Keratinocyte (primary cell): ENCODE measurements around the gene LONP1. TPM values are rescaled to one million over a fixed set of nuclear protein-coding genes. Genes with fewer than 3 reads are reported as not detected.

Source experiments
- DNase-seq: peaks from one replicate; pipeline ENCODE4 v3.0.0-alpha.2; 2011; ENCODE audit warnings: low read depth, missing footprints, low spot score
- FAIRE-seq: peaks from 2 replicates; lab custom pipeline; 2011; peaks lifted over from hg19 to GRCh38; lab: Jason Lieb, UNC
- H2AFZ ChIP-seq: 2 replicates; pipeline ENCODE4 v1.6.0; 2012; ENCODE audit warnings: low read length, control low read depth, inconsistent platforms; ENCODE audit not compliant: control insufficient read depth
- H3K27ac ChIP-seq: 2 replicates; pipeline ENCODE4 v1.5.1; 2011; ENCODE audit warnings: low read length; ENCODE audit not compliant: control insufficient read depth, insufficient read depth
- H3K27me3 ChIP-seq: 3 replicates; pipeline ENCODE4 v1.6.0; 2011; ENCODE audit warnings: low read length; ENCODE audit not compliant: control insufficient read depth, insufficient read depth; ENCODE audit errors: extremely low read depth
- H3K36me3 ChIP-seq, 2 experiments: 2 replicates in 1 of 2; 3 replicates in 1 of 2; pipeline ENCODE4 v1.5.1; 2011; ENCODE audit warnings: low read length in 2 of 2, mild to moderate bottlenecking in 1 of 2; ENCODE audit not compliant: control insufficient read depth in 2 of 2, insufficient read depth in 2 of 2; ENCODE audit errors: extremely low read depth in 1 of 2
- H3K4me1 ChIP-seq: 3 replicates; pipeline ENCODE4 v1.5.1; 2011; ENCODE audit warnings: low read length; ENCODE audit not compliant: control insufficient read depth, insufficient read depth; ENCODE audit errors: extremely low read depth
- H3K4me2 ChIP-seq: 3 replicates; pipeline ENCODE4 v1.6.0; 2011; ENCODE audit warnings: low read depth, low read length; ENCODE audit not compliant: control insufficient read depth, insufficient read depth; ENCODE audit errors: extremely low read depth
- H3K4me3 ChIP-seq, 3 experiments: fragments of 200-600 bp in 1 of 3; sonication (generic) in 1 of 3; 2 replicates in 2 of 3; 3 replicates in 1 of 3; pipeline ENCODE4 v1.5.1; 2011 to 2016; ENCODE audit warnings: low read length in 3 of 3, mild to moderate bottlenecking in 3 of 3, control low read depth in 2 of 3, inconsistent platforms in 1 of 3, low read depth in 1 of 3, mixed read lengths in 1 of 3, mixed run types in 1 of 3, moderate library complexity in 1 of 3; ENCODE audit not compliant: control insufficient read depth in 2 of 3, insufficient read depth in 2 of 3; ENCODE audit errors: extremely low read depth in 1 of 3
- H3K79me2 ChIP-seq: 2 replicates; pipeline ENCODE4 v1.6.0; 2012; ENCODE audit warnings: low read length; ENCODE audit not compliant: control insufficient read depth, insufficient read depth
- H3K9ac ChIP-seq: 3 replicates; pipeline ENCODE4 v1.6.0; 2011; ENCODE audit warnings: low read length; ENCODE audit not compliant: control insufficient read depth, insufficient read depth; ENCODE audit errors: extremely low read depth
- H3K9me1 ChIP-seq: 3 replicates; pipeline ENCODE4 v1.6.0; 2011; ENCODE audit warnings: low read length; ENCODE audit not compliant: control insufficient read depth, insufficient read depth; ENCODE audit errors: extremely low read depth
- H3K9me3 ChIP-seq: 2 replicates; pipeline ENCODE4 v1.5.1; 2012; ENCODE audit warnings: low read depth, low read length; ENCODE audit not compliant: control insufficient read depth
- H4K20me1 ChIP-seq: 3 replicates; pipeline ENCODE4 v1.6.0; 2011; ENCODE audit warnings: low read length; ENCODE audit not compliant: control insufficient read depth, insufficient read depth; ENCODE audit errors: extremely low read depth
- EZH2 ChIP-seq: IDR thresholded peaks from one replicate; pipeline ENCODE4 v1.6.1; 2012; ENCODE audit warnings: inconsistent platforms, mild to moderate bottlenecking, low read length, moderate library complexity
- dilution Hi-C: fragments of 300-500 bp; cut with MboI; formaldehyde crosslinking; loops from one replicate; pipeline ENCODE4 v1.7.0; 2020; ENCODE audit warnings: low sequenced_read_pairs; ENCODE audit not compliant: extremely low pct_ligation_motif_present
- polyA plus RNA-seq, 5 experiments: library from polyadenylated mRNA; depleted of rRNA in 3 of 5; stranded (reverse) in 3 of 5; stranded (forward) in 1 of 5; unstranded in 1 of 5; fragments of >200 nt; gene quantifications; 1 replicate in 1 of 5; 2 replicates in 3 of 5; 3 replicates in 1 of 5; pipeline versions ENCODE4 v1.2.1 to v1.2.3, GENCODE V29; 2011 to 2012; ENCODE audit warnings: missing spikeins in 2 of 5, low read depth in 1 of 5, low replicate concordance in 1 of 5
- TF ChIP-seq, protein P1 (sequence below), 3 experiments: IDR thresholded peaks in 1 of 3; conservative IDR thresholded peaks in 1 of 3; optimal IDR thresholded peaks in 1 of 3; 2 replicates in 2 of 3; 3 replicates in 1 of 3; pipeline versions ENCODE3 to v1.5.1; 2011; ENCODE audit warnings: low read length in 3 of 3, mild to moderate bottlenecking in 3 of 3, moderate library complexity in 2 of 3, control low read depth in 1 of 3, inconsistent platforms in 1 of 3; ENCODE audit not compliant: insufficient read depth in 2 of 3; ENCODE audit errors: extremely low read depth in 1 of 3

LONP1 gene
- polyA plus RNA-seq, 1 donor (not counting 4 experiments of a cell fraction or from before 2014, with no cell fraction given): 24.2 TPM

DNA sequence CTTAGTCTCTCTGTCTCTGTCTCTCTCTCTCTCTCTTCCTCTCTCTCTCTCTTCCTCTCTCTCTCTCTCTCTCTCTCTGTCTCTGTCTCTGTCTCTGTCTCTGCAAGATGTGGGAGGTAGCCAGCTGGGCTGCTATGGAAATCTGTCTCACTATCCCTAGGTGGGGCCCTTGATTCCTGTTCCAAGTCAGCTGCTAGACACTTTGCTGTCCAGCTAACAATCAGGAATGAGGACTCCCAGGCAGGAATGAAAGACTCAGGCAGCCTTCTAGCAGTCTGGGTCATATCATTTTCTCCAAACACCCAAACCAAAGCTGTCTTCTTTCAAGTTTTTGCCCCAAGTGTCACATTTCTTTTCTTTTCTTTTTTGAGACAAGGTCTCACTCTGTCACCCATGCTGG lies 23.7 kb upstream of the LONP1 start:
- TF ChIP-seq EZH2: no peak
- TF ChIP-seq, protein P1, sequence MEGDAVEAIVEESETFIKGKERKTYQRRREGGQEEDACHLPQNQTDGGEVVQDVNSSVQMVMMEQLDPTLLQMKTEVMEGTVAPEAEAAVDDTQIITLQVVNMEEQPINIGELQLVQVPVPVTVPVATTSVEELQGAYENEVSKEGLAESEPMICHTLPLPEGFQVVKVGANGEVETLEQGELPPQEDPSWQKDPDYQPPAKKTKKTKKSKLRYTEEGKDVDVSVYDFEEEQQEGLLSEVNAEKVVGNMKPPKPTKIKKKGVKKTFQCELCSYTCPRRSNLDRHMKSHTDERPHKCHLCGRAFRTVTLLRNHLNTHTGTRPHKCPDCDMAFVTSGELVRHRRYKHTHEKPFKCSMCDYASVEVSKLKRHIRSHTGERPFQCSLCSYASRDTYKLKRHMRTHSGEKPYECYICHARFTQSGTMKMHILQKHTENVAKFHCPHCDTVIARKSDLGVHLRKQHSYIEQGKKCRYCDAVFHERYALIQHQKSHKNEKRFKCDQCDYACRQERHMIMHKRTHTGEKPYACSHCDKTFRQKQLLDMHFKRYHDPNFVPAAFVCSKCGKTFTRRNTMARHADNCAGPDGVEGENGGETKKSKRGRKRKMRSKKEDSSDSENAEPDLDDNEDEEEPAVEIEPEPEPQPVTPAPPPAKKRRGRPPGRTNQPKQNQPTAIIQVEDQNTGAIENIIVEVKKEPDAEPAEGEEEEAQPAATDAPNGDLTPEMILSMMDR (optimal IDR thresholded peaks at IDR 0.05 in 1 of 3, IDR thresholded peaks at IDR 0.05 in 1 of 3, conservative IDR thresholded peaks at IDR 0.05 in 1 of 3; ENCODE audit: extremely low read depth in 1 of 3, insufficient read depth in 2 of 3, low read length in 3 of 3): no peak
- Histone ChIP-seq H4K20me1 (no peaks in the 10 kb centered on the region), H3K4me1 (no peaks in the 10 kb centered on the region), H3K79me2 (no peaks in the 10 kb centered on the region), H3K4me2 (no peak overlapping the region), H3K9me3 (no peaks in the 10 kb centered on the region), H2AFZ (no peak overlapping the region), H3K9me1 (no peaks in the 10 kb centered on the region), H3K4me3 (no peak overlapping the region), H3K27me3 (peaks cover 6% of the 10 kb centered on the region), H3K27ac (no peak overlapping the region), H3K36me3 (no peaks in the 10 kb centered on the region), H3K9ac (no peak overlapping the region)
- DNase-seq (no peak), FAIRE-seq (no peak)
- dilution Hi-C loops: no loop called here

DNA sequence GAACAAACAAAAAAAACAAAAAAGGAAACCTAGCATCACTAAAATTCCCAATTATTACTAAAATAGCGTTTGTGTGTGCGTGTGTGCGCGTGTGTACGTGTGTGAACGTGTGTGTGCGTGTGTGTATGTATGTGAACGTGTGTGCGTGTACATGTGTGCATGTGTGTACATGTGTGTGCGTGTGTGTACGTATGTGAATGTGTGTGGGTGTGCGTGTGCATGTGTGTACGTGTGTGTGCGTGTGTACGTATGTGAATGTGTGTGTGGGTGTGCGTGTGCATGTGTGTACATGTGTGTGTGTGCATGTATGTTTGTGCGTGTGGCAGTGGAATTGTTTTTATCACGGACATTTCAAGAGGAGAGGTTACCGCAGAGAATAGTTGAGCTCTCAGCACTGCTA lies 22.1 kb upstream of the LONP1 start:
- no peak overlapping the region for H3K4me2 ChIP-seq
- peaks cover 10% of the 10 kb centered on the region for H3K27me3 ChIP-seq
- no peaks in the 10 kb centered on the region for H3K79me2 ChIP-seq
- H3K9ac ChIP-seq: no peak overlapping the region
- H3K4me3 ChIP-seq: no peak overlapping the region
- no peaks in the 10 kb centered on the region for H3K9me3 ChIP-seq
- H3K9me1 ChIP-seq: no peaks in the 10 kb centered on the region
- H4K20me1 ChIP-seq: no peaks in the 10 kb centered on the region
- no peak for DNase-seq
- FAIRE-seq: no peak
- no peaks in the 10 kb centered on the region for H3K36me3 ChIP-seq
- dilution Hi-C loops: no loop called here
- no peak overlapping the region for H3K27ac ChIP-seq
- H2AFZ ChIP-seq: no peak overlapping the region
- no peaks in the 10 kb centered on the region for H3K4me1 ChIP-seq
- TF ChIP-seq, protein P1 (optimal IDR thresholded peaks at IDR 0.05 in 1 of 3, IDR thresholded peaks at IDR 0.05 in 1 of 3, conservative IDR thresholded peaks at IDR 0.05 in 1 of 3; ENCODE audit: extremely low read depth in 1 of 3, insufficient read depth in 2 of 3, low read length in 3 of 3): no peak
- TF ChIP-seq EZH2: no peak
